ENCODE measurements around the gene NLRP6. TPM values are rescaled to one million over a fixed set of nuclear protein-coding genes. Genes with fewer than 3 reads are reported as not detected.

NLRP6 gene
- total RNA-seq, 2 donors from 2014 or later = 0.26 to 1.2 TPM

- Mint-ChIP-seq H3K4me3 (peak overlapping the region; percentile 59), H3K27ac (no peak overlapping the region), H3K9me3 (no peaks in the 10 kb centered on the region), H3K4me1 (ENCODE audit: low read depth in 2 of 2) (peaks cover 13 to 22% of the 10 kb centered on the region in 2 donors), H3K36me3 (no peaks in the 10 kb centered on the region), H3K27me3 (peaks cover 0 to 14% of the 10 kb centered on the region in 2 donors)
- DNase-seq (ENCODE audit: low spot score) (peak; percentile 53), ATAC-seq (no peak)
Observed at GRCh38 chr11:289712-290620, 11.8 kb downstream of the NLRP6 start.

GRCh38 chr11:290621-291231 is 12.5 kb downstream of the NLRP6 start:
- H3K36me3 Mint-ChIP-seq = no peaks in the 10 kb centered on the region
- no peaks in the 10 kb centered on the region for H3K9me3 Mint-ChIP-seq
- H3K27me3 Mint-ChIP-seq = peaks cover 0 to 12% of the 10 kb centered on the region in 2 donors
- DNase-seq (ENCODE audit: low spot score) (peak; percentile 57), ATAC-seq (no peak)
- peak overlapping the region; percentile 59 for H3K4me3 Mint-ChIP-seq
- no peak overlapping the region for H3K27ac Mint-ChIP-seq
- H3K4me1 Mint-ChIP-seq (ENCODE audit: low read depth in 2 of 2) = peaks cover 13 to 21% of the 10 kb centered on the region in 2 donors

GRCh38 chr11:291281-292210 is 13.3 kb downstream of the NLRP6 start:
- H3K36me3 Mint-ChIP-seq = no peaks in the 10 kb centered on the region
- H3K27me3 Mint-ChIP-seq = peaks cover 0 to 7% of the 10 kb centered on the region in 2 donors
- ATAC-seq = no peak
- no peak overlapping the region for H3K4me3 Mint-ChIP-seq
- no peak overlapping the region for H3K27ac Mint-ChIP-seq
- no peaks in the 10 kb centered on the region for H3K9me3 Mint-ChIP-seq
- peaks cover 13 to 21% of the 10 kb centered on the region in 2 donors for H3K4me1 Mint-ChIP-seq (ENCODE audit: low read depth in 2 of 2)
- DNase-seq (ENCODE audit: low spot score) = peak; percentile 56

GRCh38 chr11:292211-293121 is 14.3 kb downstream of the NLRP6 start:
- Mint-ChIP-seq H3K4me3 (no peak overlapping the region), H3K36me3 (no peaks in the 10 kb centered on the region), H3K9me3 (no peaks in the 10 kb centered on the region), H3K27me3 (peaks cover 0 to 3% of the 10 kb centered on the region in 2 donors), H3K27ac (no peak overlapping the region), H3K4me1 (ENCODE audit: low read depth in 2 of 2) (peaks cover 20 to 23% of the 10 kb centered on the region in 2 donors)
- ATAC-seq (no peak), DNase-seq (ENCODE audit: low spot score) (no peak)

DNA sequence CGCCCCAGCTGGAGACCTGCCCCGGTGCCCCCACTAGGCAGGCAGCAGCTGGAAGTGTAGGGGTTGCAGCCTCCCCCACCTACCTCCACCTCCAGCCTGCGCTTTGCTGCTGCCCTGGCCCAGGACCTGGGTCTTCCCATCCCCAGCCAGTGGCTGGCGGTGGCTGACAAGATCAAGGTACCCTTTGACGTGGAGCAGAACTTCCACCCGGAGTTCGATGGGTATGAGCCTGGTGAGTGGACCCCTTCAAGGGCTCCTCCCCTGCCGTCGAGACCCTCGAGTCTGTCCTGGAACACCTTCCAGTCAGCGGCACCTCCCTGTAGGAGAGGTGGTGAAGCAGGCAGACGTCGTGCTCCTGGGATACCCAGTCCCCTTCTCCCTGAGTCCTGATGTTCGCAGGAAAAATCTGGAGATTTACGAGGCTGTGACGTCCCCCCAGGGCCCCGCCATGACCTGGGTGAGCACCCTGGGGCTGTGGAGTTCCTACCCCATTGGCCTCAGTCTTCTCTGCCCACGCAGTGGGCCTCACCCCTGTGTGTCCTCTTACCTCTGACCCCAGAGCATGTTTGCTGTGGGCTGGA is 15.2 kb downstream of the NLRP6 start:
- H3K4me1 Mint-ChIP-seq (ENCODE audit: low read depth in 2 of 2) = peaks cover 17 to 20% of the 10 kb centered on the region in 2 donors
- no peak overlapping the region for H3K27ac Mint-ChIP-seq
- ATAC-seq (no peak), DNase-seq (ENCODE audit: low spot score) (no peak)
- H3K27me3 Mint-ChIP-seq = no peaks in the 10 kb centered on the region
- H3K36me3 Mint-ChIP-seq = no peaks in the 10 kb centered on the region
- no peaks in the 10 kb centered on the region for H3K9me3 Mint-ChIP-seq
- H3K4me3 Mint-ChIP-seq = no peak overlapping the region

- Mint-ChIP-seq H3K27me3 (no peaks in the 10 kb centered on the region), H3K9me3 (no peaks in the 10 kb centered on the region), H3K27ac (no peak overlapping the region), H3K4me3 (no peak overlapping the region), H3K4me1 (ENCODE audit: low read depth in 2 of 2) (peaks cover 17 to 20% of the 10 kb centered on the region in 2 donors), H3K36me3 (no peaks in the 10 kb centered on the region)
- ATAC-seq (no peak), DNase-seq (ENCODE audit: low spot score) (no peak)
Observed at GRCh38 chr11:293852-294661, 15.8 kb downstream of the NLRP6 start.

- Mint-ChIP-seq H3K4me3 (no peak overlapping the region), H3K4me1 (ENCODE audit: low read depth in 2 of 2) (peaks cover 17 to 18% of the 10 kb centered on the region in 2 donors), H3K27ac (no peak overlapping the region), H3K9me3 (no peaks in the 10 kb centered on the region), H3K27me3 (no peaks in the 10 kb centered on the region), H3K36me3 (no peaks in the 10 kb centered on the region)
- ATAC-seq = no peak
- no peak for DNase-seq (ENCODE audit: low spot score)
Observed at GRCh38 chr11:294780-295179, 16.6 kb downstream of the NLRP6 start.

GRCh38 chr11:295351-296170 is 17.4 kb downstream of the NLRP6 start:
- no peak overlapping the region for H3K27ac Mint-ChIP-seq
- peaks cover 16 to 17% of the 10 kb centered on the region in 2 donors for H3K4me1 Mint-ChIP-seq (ENCODE audit: low read depth in 2 of 2)
- ATAC-seq (no peak), DNase-seq (ENCODE audit: low spot score) (no peak)
- H3K36me3 Mint-ChIP-seq = no peaks in the 10 kb centered on the region
- H3K4me3 Mint-ChIP-seq = no peak overlapping the region
- no peaks in the 10 kb centered on the region for H3K27me3 Mint-ChIP-seq
- no peaks in the 10 kb centered on the region for H3K9me3 Mint-ChIP-seq

DNA sequence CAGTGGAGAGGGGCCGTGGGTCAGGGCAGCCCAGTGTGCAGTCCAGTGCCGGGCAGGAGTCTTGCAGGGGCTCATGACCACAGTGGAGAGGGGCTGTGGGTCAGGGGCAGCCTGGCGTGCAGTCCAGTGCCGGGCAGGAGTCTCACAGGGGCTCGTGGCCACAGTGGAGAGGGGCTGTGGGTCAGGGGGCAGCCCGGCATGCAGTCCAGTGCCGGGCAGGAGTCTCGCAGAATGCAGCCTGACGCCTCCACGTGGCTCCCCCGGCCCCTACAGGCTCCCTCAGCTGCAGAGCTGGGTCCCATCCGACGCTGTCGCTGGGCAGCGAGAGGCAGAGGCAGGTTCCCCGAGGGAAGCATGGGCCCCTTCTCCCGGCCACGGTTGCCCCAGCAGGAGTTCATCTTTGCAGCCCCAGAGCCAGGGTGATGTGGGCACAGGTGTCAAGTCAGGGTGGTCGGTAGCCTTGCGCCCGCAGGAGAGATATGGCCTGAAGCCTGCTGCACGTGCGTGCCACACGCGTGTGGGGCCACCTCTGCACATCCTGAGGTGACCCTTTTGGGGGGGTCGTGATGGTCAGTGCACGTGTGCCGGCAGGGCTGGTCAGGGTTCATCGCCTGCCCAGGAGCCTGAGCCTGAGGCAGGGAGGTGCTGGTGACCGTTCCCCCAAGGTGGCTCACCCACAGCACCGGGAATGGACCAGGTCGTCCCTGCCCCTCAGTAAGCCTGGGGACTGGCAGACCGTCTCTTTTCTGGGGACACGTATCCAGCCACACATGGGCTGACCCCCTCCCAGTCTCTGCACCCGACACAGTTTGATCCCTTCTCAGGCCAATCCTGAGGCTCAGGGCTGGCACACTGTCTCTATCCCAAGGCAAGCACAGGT is 18.2 kb downstream of the NLRP6 start:
- H3K4me1 Mint-ChIP-seq (ENCODE audit: low read depth in 2 of 2) = peaks cover 11% of the 10 kb centered on the region in 2 donors
- H3K9me3 Mint-ChIP-seq = no peaks in the 10 kb centered on the region
- ATAC-seq = no peak
- H3K4me3 Mint-ChIP-seq = no peak overlapping the region
- no peak for DNase-seq (ENCODE audit: low spot score)
- no peaks in the 10 kb centered on the region for H3K36me3 Mint-ChIP-seq
- no peaks in the 10 kb centered on the region for H3K27me3 Mint-ChIP-seq
- H3K27ac Mint-ChIP-seq = no peak overlapping the region

DNA sequence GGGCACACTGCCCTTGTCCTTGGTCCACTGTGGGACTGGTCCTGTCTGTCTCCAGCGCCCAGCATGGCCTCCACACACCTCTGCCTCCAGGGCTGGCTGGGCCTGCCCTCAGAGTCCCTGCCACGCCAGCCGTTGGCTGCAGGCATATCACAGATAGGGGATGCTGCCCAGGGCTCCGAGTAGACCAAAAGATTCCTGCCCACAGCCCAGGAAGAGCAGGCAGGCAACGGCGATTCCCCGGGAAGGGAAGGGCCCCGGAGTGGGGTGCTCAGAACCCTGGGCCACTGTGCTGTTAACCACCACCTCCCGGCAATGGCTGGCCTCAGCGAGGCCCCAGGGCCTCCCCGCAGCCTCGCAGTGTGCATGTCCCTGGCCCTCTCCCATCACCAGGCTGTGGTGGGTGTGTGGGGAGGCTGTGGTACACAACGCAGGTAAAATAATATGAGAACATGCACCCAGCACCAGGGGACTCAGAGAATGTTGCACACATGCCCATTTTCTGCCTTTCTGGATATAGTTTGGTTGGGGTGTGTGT is 18.9 kb downstream of the NLRP6 start:
- no peaks in the 10 kb centered on the region for H3K9me3 Mint-ChIP-seq
- H3K4me1 Mint-ChIP-seq (ENCODE audit: low read depth in 2 of 2) = peaks cover 11% of the 10 kb centered on the region in 2 donors
- ATAC-seq = peak; percentile 10 to 25
- H3K27me3 Mint-ChIP-seq = no peaks in the 10 kb centered on the region
- H3K27ac Mint-ChIP-seq = peak overlapping the region in 1 of 2 donors; percentile 56
- H3K36me3 Mint-ChIP-seq = no peaks in the 10 kb centered on the region
- peak overlapping the region; percentile 66 for H3K4me3 Mint-ChIP-seq
- no peak for DNase-seq (ENCODE audit: low spot score)
